ENCODE measurements around the gene SLC24A3. TPM values are rescaled to one million over a fixed set of nuclear protein-coding genes. Genes with fewer than 3 reads are reported as not detected.
A peak's percentile ranks its signal among the peaks of the same experiment; 100 is the strongest.

The SLC24A3 gene
- total and polyA plus RNA-seq, 2 of the 13 experiments (the other 11 are each of a cell fraction or from before 2014, with no cell fraction given), result not detected

DNA sequence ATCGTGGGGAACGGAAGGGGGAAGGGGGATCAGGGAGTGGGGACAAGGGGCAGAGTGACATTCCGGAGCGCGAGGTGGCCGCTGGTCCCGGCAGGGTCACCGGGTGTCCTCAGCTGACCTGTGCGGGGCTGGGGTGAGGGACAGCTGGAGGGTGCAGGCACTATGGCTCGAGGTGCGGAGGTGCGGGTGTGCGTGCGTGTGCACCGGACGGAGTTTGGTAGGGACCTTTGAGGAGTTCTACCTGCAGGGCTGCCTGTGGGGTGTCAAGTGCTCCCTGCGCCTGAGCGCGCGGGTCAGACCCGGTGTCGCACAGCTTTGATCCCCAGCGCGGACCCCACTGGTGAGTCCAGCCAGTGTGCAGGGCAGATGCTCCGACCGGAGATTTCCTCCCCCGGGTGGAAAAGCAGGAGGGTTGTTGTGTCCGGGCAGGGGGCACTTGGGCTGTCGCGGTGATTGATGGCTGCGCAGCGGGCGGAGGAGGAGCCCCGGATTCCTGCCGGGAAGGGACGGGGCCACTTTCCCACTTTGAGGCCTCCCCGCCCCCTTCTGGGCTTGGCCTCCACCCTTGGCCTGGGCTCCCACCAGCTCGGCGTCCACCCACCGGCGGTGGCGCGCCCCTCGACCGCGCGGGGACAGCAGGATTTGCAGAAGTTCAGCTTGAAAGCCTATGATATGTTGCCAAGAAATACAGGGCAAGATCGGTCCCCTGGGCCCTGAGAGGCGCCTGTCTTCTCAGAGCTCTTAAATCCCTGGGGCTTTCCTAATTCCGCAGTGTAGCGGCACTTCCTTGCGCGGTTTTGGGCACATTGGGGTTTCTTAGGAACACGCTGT is 546.3 kb downstream of the SLC24A3 start (continued):
- TF ChIP-seq BRF2 (CRISPR knock-in tag; IDR thresholded peaks at IDR 0.05), result no peak
- no peak for TF ChIP-seq ATF5 (CRISPR knock-in tag; IDR thresholded peaks at IDR 0.05; ENCODE audit: low read depth)
- TF ChIP-seq PHF20 (CRISPR knock-in tag; IDR thresholded peaks at IDR 0.05), result no peak; the same call in 1 of the 2 replicates
- TF ChIP-seq KAT2B (IDR thresholded peaks at IDR 0.05; ENCODE audit: borderline replicate concordance, low read depth, low read length), result no peak
- TF ChIP-seq POLR2AphosphoS5 (IDR thresholded peaks at IDR 0.05; ENCODE audit: low read depth, low read length), result no peak
- no peak for TF ChIP-seq ZNF414 (CRISPR knock-in tag; IDR thresholded peaks at IDR 0.05)
- no peak for TF ChIP-seq ZNF326 (CRISPR knock-in tag; IDR thresholded peaks at IDR 0.05; ENCODE audit: borderline replicate concordance)
- no peak for TF ChIP-seq ZNF775 (CRISPR knock-in tag; IDR thresholded peaks at IDR 0.05; ENCODE audit: borderline replicate concordance)
- TF ChIP-seq REXO4 (CRISPR knock-in tag; IDR thresholded peaks at IDR 0.05; ENCODE audit: borderline replicate concordance), result no peak
- TF ChIP-seq, protein P1, sequence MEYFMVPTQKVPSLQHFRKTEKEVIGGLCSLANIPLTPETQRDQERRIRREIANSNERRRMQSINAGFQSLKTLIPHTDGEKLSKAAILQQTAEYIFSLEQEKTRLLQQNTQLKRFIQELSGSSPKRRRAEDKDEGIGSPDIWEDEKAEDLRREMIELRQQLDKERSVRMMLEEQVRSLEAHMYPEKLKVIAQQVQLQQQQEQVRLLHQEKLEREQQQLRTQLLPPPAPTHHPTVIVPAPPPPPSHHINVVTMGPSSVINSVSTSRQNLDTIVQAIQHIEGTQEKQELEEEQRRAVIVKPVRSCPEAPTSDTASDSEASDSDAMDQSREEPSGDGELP (IDR thresholded peaks at IDR 0.05; ENCODE audit: borderline replicate concordance, low read depth), result peak; percentile 48; the same call in 1 of the 2 replicates
- no peak for TF ChIP-seq ZBED4 (CRISPR knock-in tag; IDR thresholded peaks at IDR 0.05; ENCODE audit: borderline replicate concordance)
- peak; percentile 56; the same call in 1 of the 2 replicates for TF ChIP-seq SP4 (CRISPR knock-in tag; IDR thresholded peaks at IDR 0.05)
- no peak for TF ChIP-seq RAD51 (IDR thresholded peaks at IDR 0.05; ENCODE audit: borderline replicate concordance)
- 0 out of 2 replicates have a peak, but pooled peaks have one; percentile 64 for TF ChIP-seq KDM3A (CRISPR knock-in tag; IDR thresholded peaks at IDR 0.05; ENCODE audit: low read depth)
- no peak for TF ChIP-seq SRSF9 (IDR thresholded peaks at IDR 0.05; ENCODE audit: borderline replicate concordance, insufficient read depth, low read depth, low read length, poor library complexity, severe bottlenecking)
- TF ChIP-seq HMGA1 (CRISPR knock-in tag; conservative IDR thresholded peaks at IDR 0.05), result no peak
- TF ChIP-seq ZNF329 (CRISPR knock-in tag; IDR thresholded peaks at IDR 0.05; ENCODE audit: low read depth), result no peak
- TF ChIP-seq, protein P2, sequence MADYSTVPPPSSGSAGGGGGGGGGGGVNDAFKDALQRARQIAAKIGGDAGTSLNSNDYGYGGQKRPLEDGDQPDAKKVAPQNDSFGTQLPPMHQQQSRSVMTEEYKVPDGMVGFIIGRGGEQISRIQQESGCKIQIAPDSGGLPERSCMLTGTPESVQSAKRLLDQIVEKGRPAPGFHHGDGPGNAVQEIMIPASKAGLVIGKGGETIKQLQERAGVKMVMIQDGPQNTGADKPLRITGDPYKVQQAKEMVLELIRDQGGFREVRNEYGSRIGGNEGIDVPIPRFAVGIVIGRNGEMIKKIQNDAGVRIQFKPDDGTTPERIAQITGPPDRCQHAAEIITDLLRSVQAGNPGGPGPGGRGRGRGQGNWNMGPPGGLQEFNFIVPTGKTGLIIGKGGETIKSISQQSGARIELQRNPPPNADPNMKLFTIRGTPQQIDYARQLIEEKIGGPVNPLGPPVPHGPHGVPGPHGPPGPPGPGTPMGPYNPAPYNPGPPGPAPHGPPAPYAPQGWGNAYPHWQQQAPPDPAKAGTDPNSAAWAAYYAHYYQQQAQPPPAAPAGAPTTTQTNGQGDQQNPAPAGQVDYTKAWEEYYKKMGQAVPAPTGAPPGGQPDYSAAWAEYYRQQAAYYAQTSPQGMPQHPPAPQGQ (CRISPR knock-in tag; IDR thresholded peaks at IDR 0.05; ENCODE audit: borderline replicate concordance), result peak; percentile 53; the same call in 1 of the 2 replicates
- no peak for TF ChIP-seq PHB2 (IDR thresholded peaks at IDR 0.05; ENCODE audit: partially characterized antibody)
